Retinal pigment epithelial cell (primary cell): ENCODE measurements around the gene KRT71.
"Not testable (repeated sequence)": the region's sequence is repeated elsewhere in the genome, so short reads cannot be mapped to it uniquely, and the experiment has no call there.

ENCODE experiments used
- DNase-seq: peaks from one replicate; pipeline ENCODE4 v3.0.0-alpha.2; 2010; ENCODE audit warnings: low read depth
- H3K4me3 ChIP-seq: 2 replicates; pipeline ENCODE4 v1.5.1; 2011; ENCODE audit warnings: mild to moderate bottlenecking, low read length, control low read depth, moderate library complexity
- TF ChIP-seq, protein P1 (sequence below): conservative IDR thresholded peaks from 2 replicates; pipeline ENCODE4 v1.5.1; 2011; ENCODE audit warnings: low read depth, low read length, control low read depth, inconsistent platforms

The KRT71 gene

DNA sequence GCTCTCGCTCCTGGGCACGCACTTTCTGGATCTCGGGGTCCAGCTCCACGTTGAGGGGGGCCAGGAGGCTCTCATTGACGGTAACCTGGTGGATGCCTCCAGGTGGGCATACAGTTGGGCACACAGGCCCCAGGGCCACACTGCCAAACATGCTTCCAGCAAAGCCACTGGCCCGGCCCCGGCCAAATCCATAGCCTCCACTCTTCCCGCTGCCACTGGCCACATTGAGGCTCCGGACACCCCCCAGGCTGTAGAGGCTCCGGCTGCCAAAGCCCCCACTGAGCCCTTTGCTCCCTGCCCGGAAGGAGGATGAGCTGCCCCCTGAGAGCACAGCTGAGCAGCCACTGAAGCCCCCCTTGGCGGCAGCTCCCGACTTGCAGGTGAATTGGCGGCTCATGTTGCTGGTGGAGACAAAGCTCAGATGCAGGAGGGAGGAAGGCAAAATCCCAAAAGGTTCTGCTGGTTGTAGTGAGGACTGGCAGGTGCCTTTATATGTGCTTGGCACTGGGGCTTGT, at the start of gene KRT71:
Gene KRT71, minus strand, starts transcription at position 465 of the 515 bp plus-strand sequence. Its CDS starts 68 bp downstream, at position 397.
- no peak for DNase-seq
- no peak within 1 kb of the TSS for H3K4me3 ChIP-seq
- TF ChIP-seq, protein P1, sequence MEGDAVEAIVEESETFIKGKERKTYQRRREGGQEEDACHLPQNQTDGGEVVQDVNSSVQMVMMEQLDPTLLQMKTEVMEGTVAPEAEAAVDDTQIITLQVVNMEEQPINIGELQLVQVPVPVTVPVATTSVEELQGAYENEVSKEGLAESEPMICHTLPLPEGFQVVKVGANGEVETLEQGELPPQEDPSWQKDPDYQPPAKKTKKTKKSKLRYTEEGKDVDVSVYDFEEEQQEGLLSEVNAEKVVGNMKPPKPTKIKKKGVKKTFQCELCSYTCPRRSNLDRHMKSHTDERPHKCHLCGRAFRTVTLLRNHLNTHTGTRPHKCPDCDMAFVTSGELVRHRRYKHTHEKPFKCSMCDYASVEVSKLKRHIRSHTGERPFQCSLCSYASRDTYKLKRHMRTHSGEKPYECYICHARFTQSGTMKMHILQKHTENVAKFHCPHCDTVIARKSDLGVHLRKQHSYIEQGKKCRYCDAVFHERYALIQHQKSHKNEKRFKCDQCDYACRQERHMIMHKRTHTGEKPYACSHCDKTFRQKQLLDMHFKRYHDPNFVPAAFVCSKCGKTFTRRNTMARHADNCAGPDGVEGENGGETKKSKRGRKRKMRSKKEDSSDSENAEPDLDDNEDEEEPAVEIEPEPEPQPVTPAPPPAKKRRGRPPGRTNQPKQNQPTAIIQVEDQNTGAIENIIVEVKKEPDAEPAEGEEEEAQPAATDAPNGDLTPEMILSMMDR = no peak

DNA sequence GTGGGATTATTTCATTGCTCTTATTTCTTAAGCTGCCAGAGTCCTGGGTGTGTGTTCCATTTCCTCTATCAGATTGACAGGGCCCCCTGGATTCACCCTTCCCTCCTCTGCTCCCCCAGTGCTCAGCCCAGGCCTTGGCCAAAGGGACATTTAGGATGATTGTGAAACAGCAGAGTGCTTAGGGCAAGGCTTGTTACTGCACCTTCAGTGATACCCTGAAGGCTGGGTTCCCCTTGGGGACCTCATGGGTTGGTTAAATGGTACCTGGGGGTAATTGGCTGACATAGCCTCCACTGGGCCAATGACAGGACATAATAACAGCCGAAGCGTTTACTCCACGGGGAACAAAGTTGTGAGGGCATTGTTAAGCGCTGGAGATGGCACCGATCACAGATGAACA, 49.6 kb upstream of the KRT71 start:
- TF ChIP-seq, protein P1 = no peak
- no peak for DNase-seq
- H3K4me3 ChIP-seq = no peak overlapping the region

- TF ChIP-seq, protein P1 = no peak
- H3K4me3 ChIP-seq = no peak overlapping the region
- DNase-seq = no peak
Observed at GRCh38 chr12:52601671-52602070, 48.7 kb upstream of the KRT71 start.

DNA sequence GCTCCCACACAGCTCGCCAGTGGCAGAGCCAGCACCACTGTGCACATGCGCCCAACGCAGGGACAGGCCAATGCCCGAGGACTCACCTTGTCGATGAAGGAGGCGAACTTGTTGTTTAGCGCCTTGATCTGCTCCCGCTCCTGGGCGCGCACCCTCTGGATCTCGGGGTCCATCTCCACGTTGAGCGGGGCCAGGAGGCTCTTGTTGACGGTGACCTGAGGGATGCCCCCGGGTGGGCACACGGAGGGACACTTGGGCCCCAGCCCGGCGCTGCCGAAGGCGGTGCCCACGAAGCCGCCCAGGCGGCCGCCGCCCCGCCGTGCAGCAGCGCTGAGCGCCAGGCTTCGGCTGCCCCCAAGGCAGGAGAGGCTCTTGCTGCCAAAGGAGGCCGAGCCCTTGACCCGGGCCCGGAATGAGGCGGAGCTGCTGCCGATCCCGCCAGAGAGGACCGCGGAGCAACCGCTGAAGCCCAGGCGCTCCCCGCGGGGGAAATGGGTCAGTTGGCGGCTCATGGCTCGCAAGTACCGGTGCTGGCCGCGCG, 48.1 kb upstream of the KRT71 start, which contains the start of gene KRT72:
Gene KRT72, minus strand, starts transcription at position 523 of the 541 bp plus-strand sequence. Its CDS starts 11 bp downstream, at position 512.
- DNase-seq = no peak
- no peak within 1 kb of the TSS for H3K4me3 ChIP-seq
- TF ChIP-seq, protein P1 = no peak

GRCh38 chr12:52600475-52600874, 47.5 kb upstream of the KRT71 start:
- no peak overlapping the region for H3K4me3 ChIP-seq
- DNase-seq = no peak
- TF ChIP-seq, protein P1 = no peak

DNA sequence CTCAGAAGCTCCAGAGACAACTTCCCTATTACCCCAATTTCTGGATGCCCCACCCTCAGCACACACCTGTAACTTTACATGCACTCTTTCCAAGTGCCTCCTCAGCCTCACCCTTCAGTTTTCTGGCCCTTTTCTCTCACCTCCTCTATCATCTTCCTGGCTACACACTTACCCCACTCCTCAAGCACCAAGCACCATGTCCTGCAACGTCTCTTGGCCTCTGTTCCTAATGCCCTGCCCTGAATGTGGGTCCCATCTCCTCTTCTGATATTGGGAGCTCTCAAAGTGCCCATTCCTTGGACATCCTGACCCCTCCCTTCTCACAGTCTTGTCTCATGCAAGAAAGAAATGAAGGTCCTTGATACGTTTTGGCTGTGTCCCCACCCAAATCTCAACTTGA, 47.1 kb upstream of the KRT71 start:
- TF ChIP-seq, protein P1 = no peak
- H3K4me3 ChIP-seq = no peak overlapping the region
- DNase-seq = no peak

DNA sequence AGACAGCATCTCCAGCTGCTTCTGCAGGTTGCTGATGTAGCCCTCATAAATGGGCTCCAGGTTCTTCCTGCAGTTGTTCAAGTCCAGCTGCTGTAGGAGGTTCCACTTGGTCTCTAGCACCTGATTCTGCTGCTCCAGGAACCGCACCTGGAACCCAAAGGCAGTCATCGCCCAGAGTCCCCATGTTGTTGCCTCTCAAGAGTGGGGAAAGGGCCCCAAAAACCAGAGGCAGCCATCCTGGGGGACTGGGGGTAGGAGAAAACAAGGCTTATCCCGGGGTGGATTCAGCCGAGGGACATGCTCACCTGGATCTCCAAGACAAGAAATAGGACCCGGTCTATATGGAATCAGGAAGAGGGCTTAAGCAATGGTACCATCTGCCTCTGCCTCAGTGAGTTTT, 46.0 kb upstream of the KRT71 start:
- no peak overlapping the region for H3K4me3 ChIP-seq
- no peak for DNase-seq
- TF ChIP-seq, protein P1 = no peak

- not testable (repeated sequence) for H3K4me3 ChIP-seq, DNase-seq
Observed at GRCh38 chr12:52594237-52594636, 41.3 kb upstream of the KRT71 start.
